Endometrial microvascular endothelial cells (primary cell): Measurements from ENCODE around the gene POP4. TPM values are rescaled to one million over a fixed set of nuclear protein-coding genes. Genes with fewer than 3 reads are reported as not detected.

Experiments
- total RNA-seq: library from RNA; depleted of rRNA; stranded (reverse); fragments of >200 nt; gene quantifications from one replicate; pipeline ENCODE4 v1.2.3, GENCODE V29; 2015; ENCODE audit errors: inconsistent ontology term

The POP4 gene
- total RNA-seq, 1 donor from 2014 or later, result 56.7 TPM

Other genes starting within 250 kb of the POP4 start
- gene VSTM2B, start 80.3 kb upstream of the POP4 start, total RNA-seq, result not detected
- 7.8 TPM for gene PLEKHF1, start 59.2 kb downstream of the POP4 start, total RNA-seq
- gene C19orf12, start 109.0 kb downstream of the POP4 start, total RNA-seq, result 30.4 TPM
- gene CCNE1, start 205.7 kb downstream of the POP4 start, total RNA-seq, result 7.9 TPM